Activated CD4-positive, alpha-beta T cell treated with anti-CD3 and anti-CD28 coated beads, Interleukin-2, amount 50 U/mL, for 4 hours (primary cell): Measurements from ENCODE around the gene LRMDA.
"Not testable (repeated sequence)": the region's sequence is repeated elsewhere in the genome, so short reads cannot be mapped to it uniquely, and the experiment has no call there.

ENCODE experiments used
- DNase-seq, 2 experiments: peaks; one replicate each; pipeline ENCODE4 v3.0.0-alpha.2; 2020

LRMDA gene

DNA sequence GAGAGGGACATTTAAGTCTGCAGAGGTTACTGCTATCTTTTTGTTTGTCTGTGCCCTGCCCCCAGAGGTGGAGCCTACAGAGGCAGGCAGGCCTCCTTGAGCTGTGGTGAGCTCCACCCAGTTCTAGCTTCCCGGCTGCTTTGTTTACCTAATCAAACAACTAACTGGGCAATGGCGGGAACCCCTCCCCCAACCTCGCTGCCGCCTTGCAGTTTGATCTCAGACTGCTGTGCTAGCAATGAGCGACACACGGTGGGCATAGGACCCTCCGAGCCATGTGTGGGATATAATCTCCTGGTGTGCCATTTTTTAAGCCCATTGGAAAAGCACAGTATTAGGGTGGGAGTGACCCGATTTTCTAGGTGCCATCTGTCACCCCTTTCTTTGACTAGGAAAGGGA is 716.8 kb downstream of the LRMDA start:
- DNase-seq: not testable (repeated sequence)

DNA sequence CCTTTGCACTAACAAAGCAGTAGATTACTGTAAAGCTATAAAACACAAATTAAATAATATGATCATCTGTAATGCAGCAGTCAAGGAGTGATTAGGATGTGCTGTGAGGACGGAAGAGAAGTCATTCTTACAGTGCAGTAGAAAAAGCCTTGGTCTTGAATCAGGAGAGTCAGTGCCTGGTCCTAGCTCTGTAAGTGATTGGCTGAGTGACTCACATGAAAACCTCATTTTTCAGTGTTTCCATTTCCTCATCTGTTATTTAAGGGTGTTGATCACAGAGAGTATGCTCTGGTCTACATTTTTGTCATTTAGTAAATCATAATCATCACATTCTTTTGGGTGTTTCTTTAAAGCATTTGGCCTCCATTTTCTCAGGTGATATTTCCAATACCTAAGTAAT is 717.8 kb downstream of the LRMDA start:
- no peak for DNase-seq

GRCh38 chr10:76149602-76150138 is 718.2 kb downstream of the LRMDA start:
- DNase-seq: no peak

GRCh38 chr10:76150139-76150875 is 718.9 kb downstream of the LRMDA start:
- no peak for DNase-seq

GRCh38 chr10:76150876-76151288 is 719.5 kb downstream of the LRMDA start:
- no peak for DNase-seq

GRCh38 chr10:76152186-76152585 is 720.8 kb downstream of the LRMDA start:
- no peak for DNase-seq

- DNase-seq: no peak
Measured at GRCh38 chr10:76155961-76156360, 724.5 kb downstream of the LRMDA start.

GRCh38 chr10:76160446-76161300 is 729.2 kb downstream of the LRMDA start:
- no peak for DNase-seq

DNA sequence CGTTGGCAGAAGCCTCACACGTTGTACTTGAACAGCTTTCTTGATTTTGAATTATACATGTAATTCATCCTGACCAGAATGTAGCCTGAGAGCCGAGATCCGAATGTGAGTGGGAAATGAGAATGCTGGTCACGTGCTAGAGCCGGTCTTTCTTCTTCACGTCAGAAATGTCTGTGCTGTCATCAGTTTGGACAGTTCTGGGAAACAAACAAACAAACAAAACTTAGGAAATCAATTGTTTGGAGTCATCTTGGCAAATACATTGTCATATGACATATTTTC is 729.8 kb downstream of the LRMDA start:
- no peak for DNase-seq

DNA sequence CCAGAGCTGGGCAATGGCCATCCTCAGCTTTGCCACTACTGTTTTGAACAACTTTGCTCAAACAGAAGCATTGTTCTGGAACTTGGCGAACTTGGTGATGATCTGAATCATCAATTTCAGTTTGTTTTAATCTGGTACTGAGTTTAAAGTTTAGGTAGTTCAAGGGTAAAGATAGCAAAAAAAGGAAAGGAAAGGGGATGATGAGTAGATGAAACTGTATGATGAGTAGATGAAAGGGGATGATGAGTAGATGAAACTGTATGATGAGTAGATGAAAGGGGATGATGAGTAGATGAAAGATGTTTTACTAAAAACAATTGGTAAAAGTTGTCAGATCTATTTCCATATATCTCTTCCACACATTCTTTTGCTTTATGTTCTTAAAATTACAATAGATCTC is 737.0 kb downstream of the LRMDA start:
- DNase-seq: no peak

DNA sequence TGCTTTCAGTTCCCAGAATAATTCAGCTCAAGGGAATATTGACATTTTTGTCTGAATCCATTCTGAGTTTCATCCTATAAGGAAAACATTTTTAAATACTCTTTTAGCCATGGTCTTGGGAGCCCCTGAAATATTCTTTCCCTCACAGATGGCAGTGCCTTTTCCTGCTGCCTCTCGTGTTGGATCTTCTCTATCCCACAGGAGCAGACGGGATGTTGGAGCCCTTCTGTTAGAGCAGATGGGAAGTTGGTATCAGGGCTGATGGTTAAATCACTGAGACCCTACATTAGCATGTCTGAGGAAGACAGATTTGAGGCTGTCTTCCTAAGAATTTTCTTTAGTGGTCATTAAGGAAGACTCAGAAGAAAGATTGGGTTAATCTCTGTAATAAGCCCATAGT is 737.8 kb downstream of the LRMDA start:
- DNase-seq: no peak

DNA sequence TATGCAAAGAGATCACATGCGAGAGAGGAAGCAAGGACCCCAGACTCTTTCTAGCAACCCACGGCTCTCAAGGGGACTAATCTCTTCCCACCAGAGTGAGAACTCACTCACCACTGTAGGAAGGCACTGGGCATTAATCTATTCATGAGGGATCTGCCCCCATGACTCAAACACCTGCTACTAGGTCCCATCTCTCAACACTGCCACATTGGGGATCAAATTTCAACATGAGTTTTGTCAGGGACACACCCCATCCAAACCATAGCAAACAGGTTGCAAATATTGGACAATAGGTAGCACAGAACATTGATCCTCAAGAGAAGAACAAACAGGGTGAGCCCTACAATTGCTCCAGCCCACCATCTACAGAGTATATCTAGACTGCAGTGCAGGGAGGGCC is 740.6 kb downstream of the LRMDA start:
- no peak for DNase-seq

DNA sequence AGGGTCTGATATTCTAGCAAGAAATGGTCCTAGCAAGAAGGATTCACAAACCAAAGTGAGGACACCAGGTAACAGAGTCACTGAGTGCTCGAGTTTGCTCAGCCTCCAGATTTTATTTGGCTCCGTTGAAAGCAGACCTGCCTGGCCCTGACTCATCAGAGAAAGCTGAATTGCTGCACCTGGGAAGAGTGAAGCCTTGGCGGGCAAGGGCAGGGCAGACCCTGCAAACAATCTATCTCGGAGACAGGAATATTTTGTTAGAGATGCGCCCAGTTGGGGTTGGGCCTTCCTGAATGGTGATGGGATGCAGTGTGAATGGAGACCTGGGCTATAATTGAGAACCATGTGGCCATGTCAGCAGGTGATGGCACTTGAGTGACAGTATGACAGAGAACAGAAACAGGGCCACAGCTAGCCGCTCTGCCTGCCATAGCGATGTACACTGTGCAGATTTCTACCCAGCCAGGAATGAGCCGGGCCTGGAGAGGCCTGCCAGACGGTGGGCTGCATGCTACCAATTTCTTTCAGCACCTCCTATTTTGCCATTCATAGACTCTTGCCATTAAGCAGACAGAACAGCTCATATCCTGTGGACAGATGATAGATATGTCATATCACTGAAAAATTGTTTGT is 744.2 kb downstream of the LRMDA start:
- DNase-seq: no peak

GRCh38 chr10:76176166-76176550 is 744.7 kb downstream of the LRMDA start:
- DNase-seq: no peak

- no peak for DNase-seq
Measured at GRCh38 chr10:76177936-76178335, 746.5 kb downstream of the LRMDA start.

- DNase-seq: no peak
Measured at GRCh38 chr10:76178532-76179292, 747.3 kb downstream of the LRMDA start.

DNA sequence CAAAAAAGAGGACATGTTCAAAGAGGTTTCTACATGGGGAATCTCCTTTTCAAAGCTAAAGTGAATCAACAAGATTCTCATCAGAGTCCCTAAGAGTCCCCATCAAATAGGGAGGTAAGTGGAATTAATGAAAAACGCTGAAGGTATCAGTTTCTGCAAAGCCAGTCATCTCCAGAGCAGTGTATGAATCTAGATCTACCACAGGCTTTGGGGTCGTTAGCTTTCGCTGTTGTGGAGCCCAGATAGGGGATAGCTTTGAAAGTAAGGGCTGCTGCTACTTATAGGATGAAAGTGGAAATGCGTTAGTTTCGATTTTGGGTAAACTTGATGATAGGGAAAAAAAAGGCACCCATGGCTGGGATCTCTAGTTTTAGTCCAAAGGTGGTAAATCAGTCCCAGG is 748.4 kb downstream of the LRMDA start:
- DNase-seq: no peak

DNA sequence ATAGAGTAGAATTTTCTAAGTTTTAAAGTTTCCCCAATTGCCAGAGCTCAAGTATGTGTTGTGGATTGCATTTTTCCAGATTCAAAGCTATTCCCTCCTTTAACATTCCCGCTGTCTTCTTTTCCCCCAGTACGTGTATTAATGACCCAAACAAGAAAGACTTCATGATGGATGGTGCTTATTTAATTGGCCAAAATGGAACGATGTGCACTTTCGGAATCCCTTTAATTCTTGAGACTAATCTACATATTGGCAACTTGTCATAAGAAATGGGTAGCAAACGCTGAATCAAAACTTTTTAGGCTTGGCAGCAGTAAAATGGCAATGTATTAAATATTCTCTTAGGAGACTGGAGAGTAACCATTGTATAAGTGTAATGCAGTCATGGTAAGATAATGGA is 753.2 kb downstream of the LRMDA start:
- no peak for DNase-seq

DNA sequence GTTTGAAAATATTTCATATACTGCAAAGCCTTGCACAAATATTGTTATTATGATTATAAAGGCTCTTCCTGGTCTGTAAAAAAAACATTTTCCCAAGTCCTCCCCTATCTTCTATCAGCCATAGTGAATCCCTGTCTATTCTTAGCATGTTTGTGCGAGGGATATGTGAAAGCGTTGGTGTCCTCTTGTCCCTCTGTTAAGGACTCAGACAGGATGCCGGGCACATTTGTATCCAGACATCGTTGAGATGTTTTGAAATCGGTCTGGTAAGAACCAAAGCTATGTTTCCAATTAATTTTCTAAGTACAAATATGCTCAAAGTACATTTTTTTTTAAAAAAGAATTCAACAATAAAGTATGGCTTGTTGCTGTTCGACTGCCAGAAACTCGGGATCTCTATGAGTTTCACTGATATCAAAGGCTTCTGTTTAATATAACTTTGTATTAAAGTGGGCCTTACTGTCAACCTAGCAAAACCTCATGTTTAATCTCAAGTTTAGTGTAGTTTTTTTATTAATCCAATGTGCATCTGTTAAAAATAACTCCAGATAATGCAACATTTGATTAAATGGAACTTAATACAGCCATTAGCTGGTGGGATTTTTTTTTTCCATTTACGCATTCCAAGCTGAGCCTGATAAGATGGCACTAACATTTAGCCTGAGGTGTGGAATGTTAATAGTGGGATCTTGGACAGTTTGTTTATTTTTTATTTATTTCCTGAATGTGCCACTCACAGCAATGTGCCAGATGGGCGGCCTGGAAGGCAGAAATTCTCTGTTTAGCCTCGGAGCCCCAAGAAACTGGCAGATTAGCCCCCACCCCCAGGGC is 754.3 kb downstream of the LRMDA start:
- DNase-seq: no peak

DNA sequence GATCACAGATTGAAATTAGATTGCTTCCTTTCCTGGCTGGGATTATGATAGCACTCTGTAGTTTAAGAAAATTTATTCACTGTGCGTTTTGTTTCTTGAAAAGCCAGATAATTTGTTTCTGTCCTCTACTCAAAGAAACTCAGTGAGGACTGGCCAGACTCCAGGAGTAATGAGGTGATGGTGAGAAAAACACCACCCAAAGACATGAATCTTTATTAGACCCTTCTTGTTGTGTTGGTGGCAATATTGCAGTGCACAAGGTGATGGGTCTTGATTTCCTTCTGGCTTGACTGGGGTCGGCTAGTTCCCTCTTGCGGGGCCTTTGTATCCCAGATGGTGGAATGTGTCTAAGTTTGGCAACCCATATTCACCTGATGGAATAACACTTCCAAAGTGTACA is 756.8 kb downstream of the LRMDA start:
- no peak for DNase-seq

GRCh38 chr10:76190634-76191270 is 759.3 kb downstream of the LRMDA start:
- DNase-seq: no peak

DNA sequence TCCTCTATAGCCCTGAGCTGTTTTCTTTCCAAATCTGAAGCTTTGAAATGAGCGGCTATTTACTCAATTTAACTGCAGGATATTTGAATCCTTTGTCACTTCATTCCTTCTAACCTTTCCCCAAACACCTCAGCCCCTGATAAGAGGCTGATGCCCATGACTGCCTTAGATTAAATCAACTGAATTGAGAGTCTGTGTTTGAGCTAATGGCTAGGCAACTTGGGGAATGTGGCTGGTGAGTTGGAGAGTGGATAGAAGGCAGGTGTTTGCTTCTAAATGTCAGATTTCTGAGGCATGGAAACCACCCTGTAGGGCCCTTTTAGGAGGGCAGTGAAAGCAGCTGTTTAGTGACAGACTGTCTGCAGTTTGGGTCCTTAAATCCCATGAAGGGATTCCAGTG is 759.9 kb downstream of the LRMDA start:
- no peak for DNase-seq
